GM12878 (cell line): ENCODE results near the gene ABCF1. TPM values are rescaled to one million over a fixed set of nuclear protein-coding genes. Genes with fewer than 3 reads are reported as not detected.

Experiments used
- ATAC-seq: fragments of 200-7000 bp; cut with Tn5 transposase; 3 replicates; pipeline ENCODE4 v1.9.1; 2020; ENCODE audit warnings: mild to moderate bottlenecking, moderate library complexity
- BruUV-seq: library from RNA; stranded (reverse); fragments of 400-500 nt; replicated peaks from 2 replicates; lab custom pipeline; 2021; lab: Mats Ljungman, UMichigan
- CTCF ChIA-PET: fragments of 300-600 bp; sonication (Branson Sonifier 250); formaldehyde crosslinking; extraction: SDS; loops from one replicate; lab custom pipeline; 2021; ENCODE audit warnings: inconsistent platforms; lab: Yijun Ruan, JAX
- POLR2A ChIA-PET: fragments of 350-600 bp; formaldehyde crosslinking; extraction: SDS; loops from one replicate; lab custom pipeline; 2021; ENCODE audit warnings: inconsistent platforms; lab: Charles Lee
- RAD21 ChIA-PET: fragments of 300-600 bp; sonication (Branson Sonifier 250); formaldehyde crosslinking; loops from one replicate; lab custom pipeline; 2023; ENCODE audit warnings: antibody characterized with exemption; ENCODE audit not compliant: unreplicated experiment; lab: Charles Lee
- SMC1A ChIA-PET: fragments of 300-600 bp; sonication (Branson Sonifier 250); formaldehyde crosslinking; loops from one replicate; lab custom pipeline; 2023; ENCODE audit not compliant: unreplicated experiment, uncharacterized antibody; lab: Charles Lee
- DNase-seq: peaks from one replicate; pipeline ENCODE4 v3.0.0-alpha.2; 2011; ENCODE audit warnings: low read depth, low spot score
- FAIRE-seq: peaks from 3 replicates; lab custom pipeline; 2011; peaks lifted over from hg19 to GRCh38; lab: Jason Lieb, UNC
- H2AFZ ChIP-seq: 2 replicates; pipeline ENCODE4 v1.6.0; 2011; ENCODE audit warnings: low read depth, low read length, control low read depth; ENCODE audit not compliant: control insufficient read depth
- H3K27ac ChIP-seq: 2 replicates; pipeline ENCODE4 v1.5.1; 2011; ENCODE audit warnings: control low read depth; ENCODE audit not compliant: control insufficient read depth, insufficient read depth
- H3K27me3 ChIP-seq, 2 experiments: replicated peaks in 1 of 2; 2 replicates each; pipeline versions ENCODE4 v1.6.0 to v1.6.1; 2011; ENCODE audit warnings: low read length in 1 of 2; ENCODE audit not compliant: control insufficient read depth in 2 of 2, insufficient read depth in 2 of 2
- H3K36me3 ChIP-seq, 2 experiments: 2 replicates each; pipeline ENCODE4 v1.5.1; 2011; ENCODE audit warnings: low read length in 1 of 2; ENCODE audit not compliant: control insufficient read depth in 2 of 2, insufficient read depth in 2 of 2
- H3K4me1 ChIP-seq: 2 replicates; pipeline ENCODE4 v1.6.1; 2011; ENCODE audit warnings: mild to moderate bottlenecking, low read length, moderate library complexity, mixed read lengths; ENCODE audit not compliant: control insufficient read depth, insufficient read depth
- H3K4me2 ChIP-seq: 2 replicates; pipeline ENCODE4 v1.6.0; 2011; ENCODE audit warnings: control low read depth; ENCODE audit not compliant: control insufficient read depth, insufficient read depth
- H3K4me3 ChIP-seq: fragments of 200-600 bp; sonication (generic); 2 replicates; pipeline ENCODE4 v1.5.1; 2016
- H3K79me2 ChIP-seq: 2 replicates; pipeline ENCODE4 v1.6.0; 2011; ENCODE audit warnings: low read length; ENCODE audit not compliant: control insufficient read depth, insufficient read depth
- H3K9ac ChIP-seq: 2 replicates; pipeline ENCODE4 v1.8.0; 2011; ENCODE audit warnings: low read length, control low read depth, mixed read lengths; ENCODE audit not compliant: control insufficient read depth, insufficient read depth
- H3K9me3 ChIP-seq: replicated peaks from 3 replicates; pipeline ENCODE4 v1.5.1; 2011; ENCODE audit warnings: mild to moderate bottlenecking, low read length; ENCODE audit not compliant: control insufficient read depth, insufficient read depth
- H4K20me1 ChIP-seq: 2 replicates; pipeline ENCODE4 v1.6.0; 2011; ENCODE audit not compliant: control insufficient read depth, insufficient read depth
- ASH2L ChIP-seq: fragments of 300-600, 200-600 bp; sonication (generic); IDR thresholded peaks from 2 replicates; pipeline ENCODE4 v1.6.1; 2017; ENCODE audit warnings: low read depth, mild to moderate bottlenecking, borderline replicate concordance
- BHLHE40 ChIP-seq, 2 experiments: fragments of 450-650 bp in 1 of 2; IDR thresholded peaks; 2 replicates each; pipeline ENCODE4 v1.6.1; 2011 to 2017; ENCODE audit warnings: low read depth in 2 of 2, borderline replicate concordance in 1 of 2, improper control_type of control experiment in 1 of 2, low read length in 1 of 2, mild to moderate bottlenecking in 1 of 2
- CHD1 ChIP-seq: IDR thresholded peaks from 2 replicates; pipeline ENCODE4 v1.6.1; 2012; ENCODE audit warnings: low read depth, low read length, improper control_type of control experiment
- EED ChIP-seq: sonication (generic); IDR thresholded peaks from 2 replicates; pipeline ENCODE4 v1.6.1; 2016; ENCODE audit warnings: antibody characterized with exemption, low read depth
- HDAC2 ChIP-seq: fragments of 200-600 bp; sonication (generic); IDR thresholded peaks from 2 replicates; pipeline ENCODE4 v1.6.1; 2017
- HSF1 ChIP-seq: fragments of 150-350 bp; IDR thresholded peaks from 2 replicates; pipeline ENCODE4 v1.6.1; 2014; ENCODE audit warnings: mild to moderate bottlenecking, low read depth, low read length
- RAD51 ChIP-seq: fragments of 450-650 bp; IDR thresholded peaks from 2 replicates; pipeline ENCODE4 v1.6.1; 2016; ENCODE audit warnings: moderate library complexity, mild to moderate bottlenecking, inconsistent platforms
- RB1 ChIP-seq: fragments of 450-650 bp; formaldehyde crosslinking; IDR thresholded peaks from 2 replicates; pipeline ENCODE4 v1.6.1; 2017; ENCODE audit warnings: mild to moderate bottlenecking, borderline replicate concordance
- SIN3A ChIP-seq: IDR thresholded peaks from 2 replicates; pipeline ENCODE4 v1.6.1; 2012; ENCODE audit warnings: low read depth, low read length, improper control_type of control experiment
- SREBF2 ChIP-seq: IDR thresholded peaks from 2 replicates; pipeline ENCODE4 v1.6.1; 2012; ENCODE audit warnings: mild to moderate bottlenecking, low read length
- WGBS: methylation state at CpG from one replicate; pipeline ENCODE4 v1.1.6; 2016; ENCODE audit warnings: low lambda C conversion rate; ENCODE audit not compliant: insufficient replicate concordance, insufficient coverage; ENCODE audit errors: missing lambda C conversion rate; 5-methylcytosine and 5-hydroxymethylcytosine counted together
- in situ Hi-C: fragments of 300-500 bp; cut with MboI; formaldehyde crosslinking; loops from 9 replicates; pipeline ENCODE4 v1.14.3; 2018; ENCODE audit warnings: mixed read lengths
- intact Hi-C: fragments of 100-400 bp; cut with micrococcal nuclease; formaldehyde crosslinking; loops from one replicate; pipeline ENCODE4 v1.14.2; 2022; ENCODE audit not compliant: unreplicated experiment
- polyA plus RNA-seq, 11 experiments: library from polyadenylated mRNA; depleted of rRNA in 4 of 11; unstranded in 6 of 11; stranded (reverse) in 5 of 11; fragments of >200 nt; fragmentation: Nextera tagmentation in 4 of 11; fragmentation: Illumina TruSeq in 1 of 11; extraction: Ambion mirVana in 4 of 11; extraction: Trizol in 1 of 11; gene quantifications; 1 replicate in 1 of 11; 2 replicates in 10 of 11; pipeline versions ENCODE4 v1.2.1 to v1.2.3, GENCODE V29; 2011 to 2016; ENCODE audit warnings: inconsistent platforms in 2 of 11, missing spikeins in 2 of 11, low read depth in 1 of 11
- total RNA-seq, 4 experiments: library from RNA; depleted of rRNA in 3 of 4; stranded (reverse); fragments of >200 nt in 3 of 4; fragmentation: Illumina TruSeq in 1 of 4; extraction: Trizol in 1 of 4; gene quantifications; 2 replicates each; pipeline versions ENCODE4 v1.2.1 to v1.2.3, GENCODE V29; 2013 to 2021
- TF ChIP-seq, protein P1 (sequence below): IDR thresholded peaks from 2 replicates; pipeline ENCODE4 v1.6.1; 2012; ENCODE audit warnings: improper control_type of control experiment, low read depth, low read length; ENCODE audit not compliant: insufficient replicate concordance

Gene ABCF1
- total and polyA plus RNA-seq, 10 of the 15 experiments (the other 5 are each of a cell fraction or from before 2014, with no cell fraction given), result 21.3 to 79.6 (median 55.9) TPM

DNA sequence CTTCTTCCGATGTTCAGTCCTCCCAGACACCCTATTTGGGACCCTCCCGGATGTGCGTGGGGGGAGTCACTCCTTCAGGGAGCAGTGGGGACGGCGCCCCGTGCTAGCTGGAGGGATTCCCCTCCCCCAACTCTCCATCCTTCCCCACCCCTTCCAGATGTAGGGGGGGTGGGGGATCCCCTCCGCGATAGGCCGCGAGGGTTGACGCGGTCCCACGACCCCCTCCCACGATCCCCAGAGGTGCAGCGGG, 15.5 kb upstream of the ABCF1 start:
- peak overlapping the region; percentile 82 for H3K4me2 ChIP-seq
- H3K9ac ChIP-seq, result peak overlapping the region; percentile 95
- no peak for FAIRE-seq
- H3K79me2 ChIP-seq, result peaks cover 27% of the 10 kb centered on the region
- DNase-seq, result no peak
- H3K4me3 ChIP-seq, result peak overlapping the region; percentile 86
- no TSS peak for BruUV-seq
- TF ChIP-seq, protein P1, sequence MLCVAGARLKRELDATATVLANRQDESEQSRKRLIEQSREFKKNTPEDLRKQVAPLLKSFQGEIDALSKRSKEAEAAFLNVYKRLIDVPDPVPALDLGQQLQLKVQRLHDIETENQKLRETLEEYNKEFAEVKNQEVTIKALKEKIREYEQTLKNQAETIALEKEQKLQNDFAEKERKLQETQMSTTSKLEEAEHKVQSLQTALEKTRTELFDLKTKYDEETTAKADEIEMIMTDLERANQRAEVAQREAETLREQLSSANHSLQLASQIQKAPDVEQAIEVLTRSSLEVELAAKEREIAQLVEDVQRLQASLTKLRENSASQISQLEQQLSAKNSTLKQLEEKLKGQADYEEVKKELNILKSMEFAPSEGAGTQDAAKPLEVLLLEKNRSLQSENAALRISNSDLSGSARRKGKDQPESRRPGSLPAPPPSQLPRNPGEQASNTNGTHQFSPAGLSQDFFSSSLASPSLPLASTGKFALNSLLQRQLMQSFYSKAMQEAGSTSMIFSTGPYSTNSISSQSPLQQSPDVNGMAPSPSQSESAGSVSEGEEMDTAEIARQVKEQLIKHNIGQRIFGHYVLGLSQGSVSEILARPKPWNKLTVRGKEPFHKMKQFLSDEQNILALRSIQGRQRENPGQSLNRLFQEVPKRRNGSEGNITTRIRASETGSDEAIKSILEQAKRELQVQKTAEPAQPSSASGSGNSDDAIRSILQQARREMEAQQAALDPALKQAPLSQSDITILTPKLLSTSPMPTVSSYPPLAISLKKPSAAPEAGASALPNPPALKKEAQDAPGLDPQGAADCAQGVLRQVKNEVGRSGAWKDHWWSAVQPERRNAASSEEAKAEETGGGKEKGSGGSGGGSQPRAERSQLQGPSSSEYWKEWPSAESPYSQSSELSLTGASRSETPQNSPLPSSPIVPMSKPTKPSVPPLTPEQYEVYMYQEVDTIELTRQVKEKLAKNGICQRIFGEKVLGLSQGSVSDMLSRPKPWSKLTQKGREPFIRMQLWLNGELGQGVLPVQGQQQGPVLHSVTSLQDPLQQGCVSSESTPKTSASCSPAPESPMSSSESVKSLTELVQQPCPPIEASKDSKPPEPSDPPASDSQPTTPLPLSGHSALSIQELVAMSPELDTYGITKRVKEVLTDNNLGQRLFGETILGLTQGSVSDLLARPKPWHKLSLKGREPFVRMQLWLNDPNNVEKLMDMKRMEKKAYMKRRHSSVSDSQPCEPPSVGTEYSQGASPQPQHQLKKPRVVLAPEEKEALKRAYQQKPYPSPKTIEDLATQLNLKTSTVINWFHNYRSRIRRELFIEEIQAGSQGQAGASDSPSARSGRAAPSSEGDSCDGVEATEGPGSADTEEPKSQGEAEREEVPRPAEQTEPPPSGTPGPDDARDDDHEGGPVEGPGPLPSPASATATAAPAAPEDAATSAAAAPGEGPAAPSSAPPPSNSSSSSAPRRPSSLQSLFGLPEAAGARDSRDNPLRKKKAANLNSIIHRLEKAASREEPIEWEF, result no peak
- TF ChIP-seq CHD1 (peak; percentile 87; the same call in 1 of the 2 replicates), EED (no peak), SREBF2 (no peak), RAD51 (no peak), HSF1 (no peak), BHLHE40 (IDR thresholded peaks at IDR 0.05; ENCODE audit: borderline replicate concordance in 1 of 2, low read depth in 2 of 2, low read length in 1 of 2) (no peak), RB1 (no peak), ASH2L (no peak), HDAC2 (0 out of 2 replicates have a peak, but pooled peaks have one; percentile 8), SIN3A (0 out of 2 replicates have a peak, but pooled peaks have one; percentile 76)
- intact Hi-C loops (loop anchor here (2.0 to 10.0 kb wide), 4 partner anchors 15 to 231 kb away; partner anchors contain the start of genes ABCF1, MRPS18B, PPP1R10 and RPP21), in situ Hi-C loops (no loop called here)
- WGBS, result 6% methylated on average over 2 of the region's 15 CpGs
- no peaks in the 10 kb centered on the region for H4K20me1 ChIP-seq
- ATAC-seq, result no peak
- peak overlapping the region; percentile 93 for H3K27ac ChIP-seq
- peaks cover 7 to 13% of the 10 kb centered on the region in 2 experiments; a peak in 3 of 4 replicates for H3K36me3 ChIP-seq
- no peaks in the 10 kb centered on the region for H3K27me3 ChIP-seq
- ChIA-PET SMC1A (interaction anchor here (1.6 to 2.8 kb wide), 2 partner anchors 14 to 23 kb away, joined by 3 to 16 read pairs; no protein-coding TSS in a partner anchor), CTCF (interaction anchor here (0.7 to 9.7 kb wide), 6 partner anchors 12 to 358 kb away, joined by 3 to 121 read pairs (median 3); partner anchors contain the start of gene VARS2), POLR2A (interaction anchor here (1.3 to 3.3 kb wide), 6 partner anchors 11 to 72 kb away, joined by 4 to 25 read pairs (median 8); partner anchors contain the start of gene ABCF1), RAD21 (interaction anchor here (1.0 to 2.5 kb wide), 5 partner anchors 11 to 162 kb away, joined by 3 to 8 read pairs (median 4); partner anchors contain the start of genes ABCF1 and MDC1)
- H2AFZ ChIP-seq, result peak overlapping the region; percentile 95
- H3K4me1 ChIP-seq, result peaks cover 8% of the 10 kb centered on the region; the same call in 1 of the 2 replicates
- H3K9me3 ChIP-seq, result no peaks in the 10 kb centered on the region
